H9 (cell line): ENCODE results near the gene TBC1D1. TPM values are rescaled to one million over a fixed set of nuclear protein-coding genes. Genes with fewer than 3 reads are reported as not detected.

ENCODE experiments used
- DNase-seq: peaks from one replicate; pipeline ENCODE4 v3.0.0-alpha.2; 2017
- H2AFZ ChIP-seq: one replicate; pipeline ENCODE4 v1.6.1; 2013; ENCODE audit warnings: mild to moderate bottlenecking, low read length, control low read depth, moderate library complexity
- H2AK5ac ChIP-seq: 2 replicates; pipeline ENCODE4 v1.6.1; 2013; ENCODE audit warnings: low read length, control low read depth, mixed read lengths; ENCODE audit not compliant: insufficient read length
- H2BK120ac ChIP-seq: one replicate; pipeline ENCODE4 v1.6.1; 2013; ENCODE audit warnings: low read depth, mild to moderate bottlenecking, low read length, control low read depth, inconsistent platforms; ENCODE audit not compliant: poor library complexity, severe bottlenecking
- H2BK12ac ChIP-seq: 2 replicates; pipeline ENCODE4 v1.6.1; 2013; ENCODE audit warnings: low read length, control low read depth, mixed read lengths, low read depth; ENCODE audit not compliant: insufficient read length
- H2BK15ac ChIP-seq: 2 replicates; pipeline ENCODE4 v1.6.1; 2013; ENCODE audit warnings: low read depth, low read length, control low read depth
- H2BK20ac ChIP-seq: one replicate; pipeline ENCODE4 v1.6.1; 2013; ENCODE audit warnings: low read depth, mild to moderate bottlenecking, low read length, control low read depth, inconsistent platforms; ENCODE audit not compliant: poor library complexity, severe bottlenecking
- H2BK5ac ChIP-seq: 2 replicates; pipeline ENCODE4 v1.6.1; 2013; ENCODE audit warnings: low read length, control low read depth, mixed read lengths; ENCODE audit not compliant: insufficient read length
- H3K14ac ChIP-seq: 2 replicates; pipeline ENCODE4 v1.6.1; 2013; ENCODE audit warnings: low read length, control low read depth; ENCODE audit not compliant: insufficient read depth
- H3K18ac ChIP-seq: 2 replicates; pipeline ENCODE4 v1.6.1; 2013; ENCODE audit warnings: low read depth, mild to moderate bottlenecking, mixed read lengths, low read length, control low read depth; ENCODE audit not compliant: insufficient read length
- H3K23ac ChIP-seq: 2 replicates; pipeline ENCODE4 v1.6.1; 2013; ENCODE audit warnings: low read length, control low read depth, mixed read lengths, low read depth; ENCODE audit not compliant: insufficient read length
- H3K23me2 ChIP-seq: 2 replicates; pipeline ENCODE4 v1.6.1; 2013; ENCODE audit warnings: low read depth, mild to moderate bottlenecking, mixed read lengths, low read length, control low read depth; ENCODE audit not compliant: insufficient read length, poor library complexity, severe bottlenecking
- H3K27ac ChIP-seq: 2 replicates; pipeline ENCODE4 v1.5.1; 2013; ENCODE audit warnings: low read length, control low read depth, mixed read lengths, low read depth; ENCODE audit not compliant: insufficient read length
- H3K27me3 ChIP-seq: 2 replicates; pipeline ENCODE4 v1.6.1; 2013; ENCODE audit warnings: low read length, control low read depth, inconsistent platforms; ENCODE audit not compliant: insufficient read depth
- H3K4ac ChIP-seq: 2 replicates; pipeline ENCODE4 v1.6.1; 2013; ENCODE audit warnings: low read depth, mild to moderate bottlenecking, control low read depth, inconsistent platforms, low read length, moderate library complexity
- H3K4me1 ChIP-seq: 2 replicates; pipeline ENCODE4 v1.6.1; 2013; ENCODE audit warnings: low read length, control low read depth, inconsistent platforms; ENCODE audit not compliant: insufficient read depth
- H3K4me2 ChIP-seq: 2 replicates; pipeline ENCODE4 v1.6.1; 2013; ENCODE audit warnings: low read length, control low read depth, mixed read lengths; ENCODE audit not compliant: insufficient read length, insufficient read depth
- H3K56ac ChIP-seq: 2 replicates; pipeline ENCODE4 v1.6.1; 2013; ENCODE audit warnings: low read depth, mild to moderate bottlenecking, mixed read lengths, low read length, control low read depth; ENCODE audit not compliant: insufficient read length
- H3K79me1 ChIP-seq: 2 replicates; pipeline ENCODE4 v1.6.1; 2013; ENCODE audit warnings: low read depth, mild to moderate bottlenecking, moderate library complexity, low read length, control low read depth, inconsistent platforms; ENCODE audit not compliant: insufficient read depth, poor library complexity, severe bottlenecking
- H3K79me2 ChIP-seq: 2 replicates; pipeline ENCODE4 v1.6.1; 2013; ENCODE audit warnings: low read length, control low read depth, inconsistent platforms; ENCODE audit not compliant: insufficient read depth
- H3K9ac ChIP-seq: 2 replicates; pipeline ENCODE4 v1.6.1; 2013; ENCODE audit warnings: low read length, control low read depth, mixed read lengths; ENCODE audit not compliant: insufficient read length; ENCODE audit errors: extremely low read depth
- H3K9me3 ChIP-seq: one replicate; pipeline ENCODE4 v1.6.1; 2013; ENCODE audit warnings: low read depth, low read length, inconsistent platforms; ENCODE audit not compliant: control insufficient read depth
- H3T11ph ChIP-seq: one replicate; pipeline ENCODE4 v1.6.1; 2013; ENCODE audit warnings: mild to moderate bottlenecking, low read length, control low read depth, inconsistent platforms
- H4K20me1 ChIP-seq: one replicate; pipeline ENCODE4 v1.6.1; 2013; ENCODE audit not compliant: control insufficient read depth, insufficient read length, insufficient read depth
- H4K5ac ChIP-seq: 2 replicates; pipeline ENCODE4 v1.6.1; 2013; ENCODE audit warnings: low read depth, mild to moderate bottlenecking, mixed read lengths, low read length, control low read depth; ENCODE audit not compliant: insufficient read length
- H4K8ac ChIP-seq: replicated peaks from 2 replicates; pipeline ENCODE4 v1.6.1; 2013; ENCODE audit warnings: low read length, control low read depth, mixed read lengths, low read depth; ENCODE audit not compliant: insufficient read length
- H4K91ac ChIP-seq: 2 replicates; pipeline ENCODE4 v1.6.1; 2013; ENCODE audit warnings: low read depth, mild to moderate bottlenecking, moderate library complexity, mixed read lengths, low read length, control low read depth; ENCODE audit not compliant: insufficient read length
- H3K27ac Mint-ChIP-seq, 3 experiments: 2 replicates in 2 of 3; 3 replicates in 1 of 3; pipeline ENCODE4 v1.8.0; 2020 to 2021; ENCODE audit warnings: mixed read lengths in 3 of 3, mild to moderate bottlenecking in 1 of 3, moderate library complexity in 1 of 3
- H3K27me3 Mint-ChIP-seq: 2 replicates; pipeline ENCODE4 v1.8.0; 2021; ENCODE audit warnings: low read depth, mild to moderate bottlenecking, moderate library complexity, mixed read lengths
- H3K36me3 Mint-ChIP-seq, 3 experiments: 2 replicates in 2 of 3; 3 replicates in 1 of 3; pipeline ENCODE4 v1.8.0; 2020 to 2021; ENCODE audit warnings: low read depth in 3 of 3, mixed read lengths in 3 of 3; ENCODE audit not compliant: insufficient read depth in 1 of 3
- H3K4me1 Mint-ChIP-seq, 2 experiments: 2 replicates each; pipeline ENCODE4 v1.8.0; 2020; ENCODE audit warnings: mixed read lengths in 2 of 2
- H3K4me3 Mint-ChIP-seq, 2 experiments: 2 replicates in 1 of 2; 3 replicates in 1 of 2; pipeline ENCODE4 v1.8.0; 2020 to 2021; ENCODE audit warnings: mild to moderate bottlenecking in 2 of 2, mixed read lengths in 2 of 2, moderate library complexity in 1 of 2
- H3K9me3 Mint-ChIP-seq, 2 experiments: 2 replicates in 1 of 2; 3 replicates in 1 of 2; pipeline ENCODE4 v1.8.0; 2020; ENCODE audit warnings: mild to moderate bottlenecking in 2 of 2, mixed read lengths in 2 of 2, moderate library complexity in 1 of 2
- WGBS: extraction: QIAGEN DNeasy Blood & Tissue Kit; methylation state at CpG from one replicate; pipeline ENCODE4 v1.1.7; 2013; ENCODE audit warnings: missing lambda C conversion rate, low lambda C conversion rate, mixed read lengths; ENCODE audit not compliant: insufficient read length; ENCODE audit errors: extremely low coverage; 5-methylcytosine and 5-hydroxymethylcytosine counted together
- total RNA-seq: library from RNA; stranded (reverse); gene quantifications from 2 replicates; pipeline ENCODE4 v1.2.1, GENCODE V29; 2021
- TF ChIP-seq, protein P1 (sequence below): fragments of 200-600 bp; sonication (generic); conservative IDR thresholded peaks from 3 replicates; pipeline ENCODE4 v1.8.0; 2021; ENCODE audit warnings: antibody characterized with exemption, mild to moderate bottlenecking

TBC1D1 gene
- total RNA-seq, 1 experiment from 2014 or later = 109 TPM

DNA sequence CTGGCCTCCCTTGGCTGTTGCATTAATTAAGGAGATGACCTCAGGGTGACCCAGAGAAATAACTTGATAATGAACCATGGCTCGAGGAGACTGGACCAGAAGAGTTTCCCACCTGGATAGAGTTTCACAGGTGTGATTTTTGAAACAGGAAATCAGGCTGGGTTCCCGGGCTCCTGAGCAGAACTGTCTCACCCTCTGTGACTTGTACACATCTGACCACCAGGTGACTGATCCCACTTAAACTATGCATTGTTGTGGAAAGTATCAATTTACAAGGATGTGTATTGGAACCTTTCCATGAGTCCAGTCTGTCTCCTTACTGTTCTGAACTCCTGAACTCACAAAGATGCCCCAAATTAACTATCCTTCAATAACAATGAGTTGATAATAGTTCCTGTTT lies 289.6 kb downstream of the TBC1D1 start:
- no peak overlapping the region for H2BK20ac ChIP-seq
- no peak overlapping the region for H3T11ph ChIP-seq
- no peak overlapping the region for H3K56ac ChIP-seq
- H2AK5ac ChIP-seq = no peak overlapping the region
- H3K18ac ChIP-seq = no peak overlapping the region
- no peak overlapping the region for H3K23ac ChIP-seq
- no peak overlapping the region for H2AFZ ChIP-seq
- H4K20me1 ChIP-seq = no peaks in the 10 kb centered on the region
- Mint-ChIP-seq H3K4me3 (no peak overlapping the region), H3K27ac (no peak overlapping the region), H3K27me3 (no peaks in the 10 kb centered on the region), H3K36me3 (peaks cover 11 to 30% (median 13%) of the 10 kb centered on the region in 3 experiments; a peak in 5 of 7 replicates), H3K4me1 (peaks cover 7 to 9% of the 10 kb centered on the region in 2 experiments), H3K9me3 (peaks cover 21 to 42% of the 10 kb centered on the region in 2 experiments)
- H2BK15ac ChIP-seq = no peak overlapping the region
- peaks cover 5% of the 10 kb centered on the region for H3K9me3 ChIP-seq
- H3K79me1 ChIP-seq = no peaks in the 10 kb centered on the region
- no peaks in the 10 kb centered on the region for H3K4me1 ChIP-seq
- DNase-seq = no peak
- H3K4ac ChIP-seq = no peak overlapping the region
- no peak overlapping the region for H4K8ac ChIP-seq
- no peaks in the 10 kb centered on the region for H3K23me2 ChIP-seq
- no peak overlapping the region for H2BK12ac ChIP-seq
- no peak overlapping the region for H3K27ac ChIP-seq
- no peaks in the 10 kb centered on the region for H3K79me2 ChIP-seq
- TF ChIP-seq, protein P1, sequence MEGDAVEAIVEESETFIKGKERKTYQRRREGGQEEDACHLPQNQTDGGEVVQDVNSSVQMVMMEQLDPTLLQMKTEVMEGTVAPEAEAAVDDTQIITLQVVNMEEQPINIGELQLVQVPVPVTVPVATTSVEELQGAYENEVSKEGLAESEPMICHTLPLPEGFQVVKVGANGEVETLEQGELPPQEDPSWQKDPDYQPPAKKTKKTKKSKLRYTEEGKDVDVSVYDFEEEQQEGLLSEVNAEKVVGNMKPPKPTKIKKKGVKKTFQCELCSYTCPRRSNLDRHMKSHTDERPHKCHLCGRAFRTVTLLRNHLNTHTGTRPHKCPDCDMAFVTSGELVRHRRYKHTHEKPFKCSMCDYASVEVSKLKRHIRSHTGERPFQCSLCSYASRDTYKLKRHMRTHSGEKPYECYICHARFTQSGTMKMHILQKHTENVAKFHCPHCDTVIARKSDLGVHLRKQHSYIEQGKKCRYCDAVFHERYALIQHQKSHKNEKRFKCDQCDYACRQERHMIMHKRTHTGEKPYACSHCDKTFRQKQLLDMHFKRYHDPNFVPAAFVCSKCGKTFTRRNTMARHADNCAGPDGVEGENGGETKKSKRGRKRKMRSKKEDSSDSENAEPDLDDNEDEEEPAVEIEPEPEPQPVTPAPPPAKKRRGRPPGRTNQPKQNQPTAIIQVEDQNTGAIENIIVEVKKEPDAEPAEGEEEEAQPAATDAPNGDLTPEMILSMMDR = 0 out of 3 replicates have a peak, but pooled peaks have one; percentile 7
- no peak overlapping the region for H2BK5ac ChIP-seq
- no peak overlapping the region for H3K9ac ChIP-seq
- no peaks in the 10 kb centered on the region for H3K27me3 ChIP-seq
- H4K91ac ChIP-seq = no peak overlapping the region
- no CpG with 5 or more reads among the region's 2 CpGs for WGBS
- H4K5ac ChIP-seq = no peak overlapping the region
- H3K4me2 ChIP-seq = no peak overlapping the region
- H3K14ac ChIP-seq = no peak overlapping the region
- H2BK120ac ChIP-seq = no peak overlapping the region
